ENCODE results near the gene F2RL3.
"Not testable (repeated sequence)": the region's sequence is repeated elsewhere in the genome, so short reads cannot be mapped to it uniquely, and the experiment has no call there.

F2RL3 gene

GRCh38 chr19:16873594-16873993 is 15.2 kb upstream of the F2RL3 start:
- DNase-seq: no peak
- intact Hi-C loops (cut with DNase I): no loop called here

GRCh38 chr19:16874250-16874977 is 14.4 kb upstream of the F2RL3 start:
- intact Hi-C loops (cut with DNase I): no loop called here
- DNase-seq: no peak

GRCh38 chr19:16874978-16875299 is 13.9 kb upstream of the F2RL3 start:
- intact Hi-C loops (cut with DNase I); DNase-seq: not testable (repeated sequence)

GRCh38 chr19:16875584-16876555 is 12.9 kb upstream of the F2RL3 start:
- no peak for DNase-seq
- intact Hi-C loops (cut with DNase I): no loop called here

- intact Hi-C loops (cut with DNase I): no loop called here
- no peak for DNase-seq
Measured at GRCh38 chr19:16876904-16877361, 11.9 kb upstream of the F2RL3 start.

- intact Hi-C loops (cut with DNase I): no loop called here
- DNase-seq: no peak
Measured at GRCh38 chr19:16877581-16877980, 11.2 kb upstream of the F2RL3 start.

- DNase-seq: no peak
- intact Hi-C loops (cut with DNase I): no loop called here
Measured at GRCh38 chr19:16878181-16878965, 10.4 kb upstream of the F2RL3 start.

GRCh38 chr19:16880884-16881554 is 7.8 kb upstream of the F2RL3 start:
- DNase-seq: no peak
- intact Hi-C loops (cut with DNase I): no loop called here

GRCh38 chr19:16882146-16882545 is 6.7 kb upstream of the F2RL3 start:
- intact Hi-C loops (cut with DNase I): no loop called here
- no peak for DNase-seq

GRCh38 chr19:16883522-16883921 is 5.3 kb upstream of the F2RL3 start:
- no peak for DNase-seq
- intact Hi-C loops (cut with DNase I): no loop called here

GRCh38 chr19:16885166-16885565 is 3.6 kb upstream of the F2RL3 start:
- intact Hi-C loops (cut with DNase I): no loop called here

GRCh38 chr19:16886305-16886880 is 2.4 kb upstream of the F2RL3 start:
- intact Hi-C loops (cut with DNase I): no loop called here
- DNase-seq: no peak

More at GRCh38 chr19:16885166-16885565, 3.6 kb upstream of the F2RL3 start:
- DNase-seq: no peak

- no peak for DNase-seq
- intact Hi-C loops (cut with DNase I): no loop called here
Measured at GRCh38 chr19:16887353-16888265, 1.2 kb upstream of the F2RL3 start.

- no peak for DNase-seq
Measured at GRCh38 chr19:16889366-16889882, 625 bp downstream of the F2RL3 start.

GRCh38 chr19:16889883-16890460 is 1.2 kb downstream of the F2RL3 start:
- intact Hi-C loops (cut with DNase I): no loop called here
- no peak for DNase-seq

More at GRCh38 chr19:16889366-16889882, 625 bp downstream of the F2RL3 start:
- intact Hi-C loops (cut with DNase I): no loop called here

- no peak for DNase-seq
- intact Hi-C loops (cut with DNase I): no loop called here
Measured at GRCh38 chr19:16890461-16891184, 1.8 kb downstream of the F2RL3 start.
